ENCODE results near the gene SOX12. TPM values are rescaled to one million over a fixed set of nuclear protein-coding genes. Genes with fewer than 3 reads are reported as not detected.

SOX12 gene
- 20.0 to 29.3 TPM (median 24.2 TPM) in 5 replicates for total RNA-seq (2022; extraction: Qiagen RNA extraction; ENCODE audit: low read depth)

DNA sequence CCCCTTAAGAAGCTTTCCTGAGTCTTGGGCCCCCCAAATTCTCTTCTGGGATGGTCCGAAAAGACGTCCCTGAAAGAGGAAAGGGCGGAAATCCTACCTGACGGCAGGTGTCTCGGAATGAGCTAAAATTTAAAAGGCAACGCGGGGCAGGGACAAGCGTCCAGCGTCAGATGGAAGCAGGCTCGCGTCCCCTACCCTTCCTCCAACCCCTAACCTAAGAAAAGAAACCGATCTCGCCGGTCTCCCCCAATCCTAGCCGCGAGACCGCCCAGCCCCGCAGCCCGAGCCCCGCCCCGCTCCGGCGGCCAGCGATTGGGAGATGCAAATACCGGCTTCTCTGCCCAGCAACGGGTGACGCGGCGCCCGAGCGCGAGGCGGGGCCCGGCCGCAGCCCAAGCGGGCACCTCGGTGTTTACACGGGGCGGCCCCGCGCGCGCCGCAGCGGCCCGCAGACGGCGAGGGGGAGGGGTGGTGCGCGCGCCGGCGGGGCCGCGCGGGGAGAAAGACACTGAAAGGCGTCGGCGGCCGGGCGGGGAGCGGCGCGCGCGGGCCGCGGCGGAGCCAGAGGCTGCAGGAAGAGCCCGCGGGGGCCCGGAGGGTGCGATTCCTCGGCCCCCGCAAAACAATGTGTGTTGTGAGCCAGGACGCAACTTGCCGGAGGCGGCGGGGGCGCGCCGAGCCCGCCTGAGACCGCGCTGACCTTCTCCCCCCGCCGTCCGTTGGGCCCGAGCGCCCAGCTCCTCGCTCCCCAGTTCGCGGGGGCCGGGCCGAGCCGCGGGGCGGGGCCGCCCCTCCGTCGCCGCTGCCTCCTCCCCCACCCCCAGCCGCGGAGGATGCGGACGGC lies at the start of gene SOX12:
TSS of gene SOX12 (plus strand) at position 508 of the 844 bp plus-strand sequence. CDS start 373 bp downstream, outside the sequence.

DNA sequence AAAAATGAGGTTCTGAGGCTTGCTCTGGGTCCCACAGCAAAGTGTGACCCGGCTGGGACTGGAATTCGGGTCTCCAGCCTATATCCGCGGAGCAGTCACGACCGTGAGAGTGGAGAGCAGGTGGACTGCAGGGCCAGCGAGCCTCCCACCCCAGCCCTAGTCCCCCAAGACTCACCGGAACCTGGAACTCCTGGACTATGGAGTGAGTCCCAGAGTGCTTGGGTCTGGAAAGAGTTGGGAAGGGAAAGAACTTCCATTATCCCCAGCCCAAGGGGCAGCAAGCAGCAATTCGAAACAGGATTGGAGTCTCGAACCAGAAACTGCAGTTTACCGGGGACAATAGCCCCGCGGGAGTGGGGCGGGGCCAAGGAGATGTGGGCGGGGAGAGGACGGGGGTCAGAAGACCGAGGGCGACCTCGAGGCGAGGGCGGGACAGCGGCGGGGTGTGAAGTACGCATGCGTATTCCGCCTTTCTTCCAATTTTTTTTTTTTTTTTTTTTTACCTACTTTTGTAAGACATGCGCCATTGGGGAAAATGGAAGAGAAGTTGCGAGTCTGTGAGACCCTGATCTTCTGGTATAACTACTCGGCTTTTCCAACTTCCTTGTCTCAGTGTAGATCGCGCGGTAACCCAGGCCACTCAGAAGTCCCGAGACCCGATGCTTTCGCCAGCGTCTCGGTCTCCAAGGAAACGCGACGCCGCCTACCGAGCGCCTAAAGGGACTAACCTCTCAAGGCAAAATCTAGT lies 35.1 kb upstream of the SOX12 start, which contains the start of gene C20orf96:
TSS of gene C20orf96 (minus strand) at position 667 of the 748 bp plus-strand sequence. CDS start at position 527, 140 bp downstream.

DNA sequence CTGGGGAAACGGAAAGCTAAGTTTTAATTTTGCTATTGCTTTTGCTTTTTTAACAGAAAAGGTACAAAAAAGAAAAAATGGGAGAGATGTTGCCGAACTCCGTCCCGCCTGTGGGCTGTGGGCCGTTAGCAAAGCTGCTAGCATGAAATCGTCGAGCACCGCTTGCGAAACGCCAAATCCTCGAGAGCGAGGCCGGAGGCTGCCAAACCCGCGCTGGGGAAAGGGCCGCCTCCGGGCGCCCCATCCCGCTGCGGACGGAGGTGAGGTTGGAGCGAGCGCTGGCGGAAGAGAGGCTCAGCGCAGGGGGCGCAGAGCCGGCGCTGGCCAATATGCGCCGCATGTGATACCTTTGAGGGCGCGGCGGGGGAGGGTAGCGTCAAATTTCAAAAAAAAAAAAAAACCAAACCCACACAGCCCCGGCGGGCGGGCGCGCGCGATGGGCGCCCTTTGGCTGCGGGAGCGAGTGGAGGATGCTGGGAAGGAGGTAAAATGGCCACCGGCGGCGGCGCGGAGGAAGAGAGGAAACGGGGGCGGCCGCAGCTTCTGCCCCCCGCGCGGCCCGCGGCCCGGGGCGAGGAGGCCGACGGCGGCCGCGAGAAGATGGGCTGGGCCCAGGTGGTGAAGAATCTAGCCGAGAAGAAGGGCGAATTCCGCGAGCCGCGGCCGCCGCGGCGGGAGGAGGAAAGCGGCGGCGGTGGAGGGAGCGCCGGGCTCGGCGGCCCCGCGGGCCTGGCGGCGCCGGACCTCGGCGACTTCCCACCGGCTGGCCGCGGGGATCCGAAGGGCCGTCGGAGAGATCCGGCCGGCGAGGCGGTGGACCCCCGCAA lies 28.0 kb upstream of the SOX12 start, which contains the start of gene ZCCHC3:
TSS of gene ZCCHC3 (plus strand) at position 473 of the 827 bp plus-strand sequence. CDS start at position 490, 17 bp downstream.

DNA sequence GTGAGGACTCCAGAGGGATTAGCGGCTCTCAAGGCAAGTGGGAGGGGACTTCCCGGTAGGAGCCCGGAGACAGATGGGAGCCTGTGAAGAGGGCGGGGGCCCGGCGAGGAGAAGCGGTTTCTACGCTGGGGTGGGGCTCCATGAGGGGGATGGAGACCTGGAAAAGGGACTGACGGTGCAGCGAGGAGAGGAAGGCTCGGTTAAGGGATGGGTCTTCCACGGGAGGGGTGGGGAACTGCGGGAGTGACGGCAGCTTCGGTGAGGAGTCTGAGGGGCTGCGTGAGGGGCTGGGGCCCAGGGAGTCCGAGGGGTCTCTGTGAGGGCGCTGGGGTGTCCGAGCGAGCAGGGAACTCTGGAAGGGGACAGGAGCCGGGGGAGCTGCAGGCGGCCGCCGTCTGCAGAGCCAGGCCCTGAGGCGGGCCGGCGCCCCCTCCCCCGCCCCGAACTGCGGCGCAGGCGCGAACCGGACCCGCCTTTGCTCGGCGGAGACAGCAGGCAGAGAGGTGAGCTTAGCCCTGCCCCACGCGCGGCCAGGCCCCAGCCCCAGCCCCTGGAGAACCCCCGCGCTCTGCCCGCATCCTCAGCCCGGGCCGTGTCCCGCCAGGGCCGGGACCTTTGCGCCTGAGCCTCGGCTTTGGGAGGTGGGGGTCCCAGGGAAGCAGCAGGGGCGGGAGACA lies 21.4 kb downstream of the SOX12 start, which contains the start of gene NRSN2:
TSS of gene NRSN2 (plus strand) at position 472 of the 677 bp plus-strand sequence. CDS start 2,533 bp downstream, outside the sequence.

Other genes starting within 250 kb of the SOX12 start
- gene DEFB125, start 237.9 kb upstream of the SOX12 start, total RNA-seq (2022; extraction: Qiagen RNA extraction; ENCODE audit: low read depth): not detected in 5 replicates
- gene DEFB126, start 183.0 kb upstream of the SOX12 start, total RNA-seq (2022; extraction: Qiagen RNA extraction; ENCODE audit: low read depth): not detected in 5 replicates
- gene DEFB127, start 168.1 kb upstream of the SOX12 start, total RNA-seq (2022; extraction: Qiagen RNA extraction; ENCODE audit: low read depth): not detected in 5 replicates
- gene DEFB128, start 135.8 kb upstream of the SOX12 start, total RNA-seq (2022; extraction: Qiagen RNA extraction; ENCODE audit: low read depth): not detected in 5 replicates
- not detected in 5 replicates for gene DEFB129, start 98.3 kb upstream of the SOX12 start, total RNA-seq (2022; extraction: Qiagen RNA extraction; ENCODE audit: low read depth)
- not detected in 5 replicates for gene DEFB132, start 67.8 kb upstream of the SOX12 start, total RNA-seq (2022; extraction: Qiagen RNA extraction; ENCODE audit: low read depth)
- gene C20orf96, start 34.8 kb upstream of the SOX12 start, total RNA-seq (2022; extraction: Qiagen RNA extraction; ENCODE audit: low read depth): 9.4 to 11.3 TPM (median 11.1 TPM) in 5 replicates
- 18.7 to 23.4 TPM (median 21.2 TPM) in 5 replicates for gene ZCCHC3, start 28.0 kb upstream of the SOX12 start, total RNA-seq (2022; extraction: Qiagen RNA extraction; ENCODE audit: low read depth)
- 55.9 to 68.2 TPM (median 59.5 TPM) in 5 replicates for gene NRSN2, start 21.6 kb downstream of the SOX12 start, total RNA-seq (2022; extraction: Qiagen RNA extraction; ENCODE audit: low read depth)
- 39.8 to 57.3 TPM (median 47.1 TPM) in 5 replicates for gene TRIB3, start 55.2 kb downstream of the SOX12 start, total RNA-seq (2022; extraction: Qiagen RNA extraction; ENCODE audit: low read depth)
- 109 to 151 TPM (median 138 TPM) in 5 replicates for gene RBCK1, start 82.7 kb downstream of the SOX12 start, total RNA-seq (2022; extraction: Qiagen RNA extraction; ENCODE audit: low read depth)
- gene TBC1D20, start 137.0 kb downstream of the SOX12 start, total RNA-seq (2022; extraction: Qiagen RNA extraction; ENCODE audit: low read depth): 33.0 to 37.6 TPM (median 37.2 TPM) in 5 replicates
- gene CSNK2A1, start 218.2 kb downstream of the SOX12 start, total RNA-seq (2022; extraction: Qiagen RNA extraction; ENCODE audit: low read depth): 150 to 175 TPM (median 165 TPM) in 5 replicates